ENCODE measurements around the gene ARF6.

The ARF6 gene

GRCh38 chr14:49928015-49928414, 35.1 kb downstream of the ARF6 start:
- Histone ChIP-seq H3K36me3 (ENCODE audit: insufficient read depth, low read length) (no peaks in the 10 kb centered on the region), H3K9ac (ENCODE audit: low read depth, low read length) (no peak overlapping the region), H3K79me2 (ENCODE audit: insufficient read depth, low read length) (no peaks in the 10 kb centered on the region), H3K4me2 (ENCODE audit: insufficient read depth, low read length) (no peak overlapping the region), H4K20me1 (ENCODE audit: insufficient read depth, low read length) (no peaks in the 10 kb centered on the region), H2AFZ (ENCODE audit: low read depth, low read length) (no peak overlapping the region), H3K4me1 (ENCODE audit: insufficient read depth, low read length) (no peaks in the 10 kb centered on the region), H3K27ac (ENCODE audit: low read length) (no peak overlapping the region), H3K4me3 (ENCODE audit: low read depth in 1 of 2, low read length in 2 of 2) (no peak overlapping the region), H3K27me3 (ENCODE audit: insufficient read depth, low read length, poor library complexity) (no peaks in the 10 kb centered on the region), H3K9me3 (ENCODE audit: insufficient read depth, low read length, severe bottlenecking) (no peaks in the 10 kb centered on the region)
- DNase-seq (no peak), ATAC-seq (ENCODE audit: insufficient read depth, low read depth) (no peak)
- TF ChIP-seq CTCF (IDR thresholded peaks at IDR 0.05; ENCODE audit: borderline replicate concordance, extremely low read depth, low read length, poor library complexity, severe bottlenecking) (no peak), EZH2 (IDR thresholded peaks at IDR 0.05; ENCODE audit: borderline replicate concordance, low read depth, low read length, severe bottlenecking) (no peak)

DNA sequence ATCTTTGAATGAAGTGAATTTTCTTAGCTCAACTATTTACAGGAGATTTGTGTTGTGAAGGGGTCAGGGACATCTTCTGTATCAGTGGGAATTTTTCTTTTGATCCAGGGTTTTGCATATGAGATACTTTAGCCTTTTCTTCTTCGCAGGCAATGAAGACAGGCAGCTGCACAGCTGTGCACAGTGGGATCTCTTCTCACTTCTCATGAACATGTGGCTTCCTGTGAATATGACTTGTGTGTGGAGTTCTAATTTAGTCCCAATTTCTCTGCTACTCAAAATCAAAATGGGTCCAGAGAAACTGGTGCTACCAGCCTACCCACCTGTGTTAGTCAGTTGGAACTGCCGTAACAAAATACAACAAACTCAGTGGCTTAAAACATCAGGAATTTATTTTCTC, 37.8 kb downstream of the ARF6 start:
- Histone ChIP-seq H3K4me2 (ENCODE audit: insufficient read depth, low read length) (no peak overlapping the region), H3K27ac (ENCODE audit: low read length) (no peak overlapping the region), H4K20me1 (ENCODE audit: insufficient read depth, low read length) (no peaks in the 10 kb centered on the region), H3K9me3 (ENCODE audit: insufficient read depth, low read length, severe bottlenecking) (no peaks in the 10 kb centered on the region), H3K79me2 (ENCODE audit: insufficient read depth, low read length) (no peaks in the 10 kb centered on the region), H3K4me1 (ENCODE audit: insufficient read depth, low read length) (no peaks in the 10 kb centered on the region), H3K4me3 (ENCODE audit: low read depth in 1 of 2, low read length in 2 of 2) (no peak overlapping the region), H2AFZ (ENCODE audit: low read depth, low read length) (no peak overlapping the region), H3K27me3 (ENCODE audit: insufficient read depth, low read length, poor library complexity) (no peaks in the 10 kb centered on the region), H3K9ac (ENCODE audit: low read depth, low read length) (no peak overlapping the region), H3K36me3 (ENCODE audit: insufficient read depth, low read length) (no peaks in the 10 kb centered on the region)
- no peak for DNase-seq
- ATAC-seq (ENCODE audit: insufficient read depth, low read depth), result no peak; the same call in 2 of the 3 replicates
- no peak for TF ChIP-seq CTCF (IDR thresholded peaks at IDR 0.05; ENCODE audit: borderline replicate concordance, extremely low read depth, low read length, poor library complexity, severe bottlenecking)
- TF ChIP-seq EZH2 (IDR thresholded peaks at IDR 0.05; ENCODE audit: borderline replicate concordance, low read depth, low read length, severe bottlenecking), result no peak

GRCh38 chr14:49931523-49931922, 38.6 kb downstream of the ARF6 start:
- Histone ChIP-seq H3K9ac (ENCODE audit: low read depth, low read length) (no peak overlapping the region), H3K27me3 (ENCODE audit: insufficient read depth, low read length, poor library complexity) (no peaks in the 10 kb centered on the region), H2AFZ (ENCODE audit: low read depth, low read length) (no peak overlapping the region), H4K20me1 (ENCODE audit: insufficient read depth, low read length) (no peaks in the 10 kb centered on the region), H3K4me2 (ENCODE audit: insufficient read depth, low read length) (no peak overlapping the region), H3K4me3 (ENCODE audit: low read depth in 1 of 2, low read length in 2 of 2) (no peak overlapping the region), H3K79me2 (ENCODE audit: insufficient read depth, low read length) (no peaks in the 10 kb centered on the region), H3K27ac (ENCODE audit: low read length) (no peak overlapping the region), H3K36me3 (ENCODE audit: insufficient read depth, low read length) (no peaks in the 10 kb centered on the region), H3K4me1 (ENCODE audit: insufficient read depth, low read length) (no peaks in the 10 kb centered on the region), H3K9me3 (ENCODE audit: insufficient read depth, low read length, severe bottlenecking) (no peaks in the 10 kb centered on the region)
- ATAC-seq (ENCODE audit: insufficient read depth, low read depth) (no peak), DNase-seq (no peak)
- TF ChIP-seq EZH2 (IDR thresholded peaks at IDR 0.05; ENCODE audit: borderline replicate concordance, low read depth, low read length, severe bottlenecking), result no peak
- no peak for TF ChIP-seq CTCF (IDR thresholded peaks at IDR 0.05; ENCODE audit: borderline replicate concordance, extremely low read depth, low read length, poor library complexity, severe bottlenecking)

DNA sequence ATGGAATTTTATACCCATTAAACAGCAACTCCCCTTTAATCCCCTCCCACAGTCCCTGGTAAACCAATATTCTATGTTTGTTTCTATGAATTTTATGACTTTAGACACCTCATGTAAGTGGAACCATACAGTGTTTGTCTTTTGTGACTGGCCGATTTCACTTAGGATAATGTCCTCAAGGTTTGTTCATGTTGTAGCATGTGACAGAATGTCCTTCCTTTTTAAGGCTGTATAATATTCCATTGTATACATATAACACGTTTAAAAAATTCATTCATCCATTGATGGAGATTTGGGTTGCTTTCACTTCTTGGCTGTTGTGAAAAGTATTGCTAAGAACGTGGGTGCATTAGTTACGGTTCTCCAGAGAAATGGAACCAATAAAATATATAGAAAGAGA, 40.2 kb downstream of the ARF6 start:
- Histone ChIP-seq H3K9me3 (ENCODE audit: insufficient read depth, low read length, severe bottlenecking) (no peaks in the 10 kb centered on the region), H3K36me3 (ENCODE audit: insufficient read depth, low read length) (no peaks in the 10 kb centered on the region), H2AFZ (ENCODE audit: low read depth, low read length) (no peak overlapping the region), H3K4me1 (ENCODE audit: insufficient read depth, low read length) (no peaks in the 10 kb centered on the region), H3K27ac (ENCODE audit: low read length) (no peak overlapping the region), H4K20me1 (ENCODE audit: insufficient read depth, low read length) (no peaks in the 10 kb centered on the region), H3K4me2 (ENCODE audit: insufficient read depth, low read length) (no peak overlapping the region), H3K79me2 (ENCODE audit: insufficient read depth, low read length) (no peaks in the 10 kb centered on the region), H3K9ac (ENCODE audit: low read depth, low read length) (no peak overlapping the region), H3K27me3 (ENCODE audit: insufficient read depth, low read length, poor library complexity) (no peaks in the 10 kb centered on the region), H3K4me3 (ENCODE audit: low read depth in 1 of 2, low read length in 2 of 2) (no peak overlapping the region)
- ATAC-seq (ENCODE audit: insufficient read depth, low read depth) (no peak), DNase-seq (no peak)
- no peak for TF ChIP-seq CTCF (IDR thresholded peaks at IDR 0.05; ENCODE audit: borderline replicate concordance, extremely low read depth, low read length, poor library complexity, severe bottlenecking)
